Measurements from ENCODE around the gene INO80.

- TF ChIP-seq CTCF (IDR thresholded peaks at IDR 0.05) (no peak), POLR2A (IDR thresholded peaks at IDR 0.05) (no peak)
These were observed 147.6 kb downstream of the INO80 start for GRCh38 chr15:40968290-40969085.
